Endothelial cell of umbilical vein (primary cell): ENCODE measurements around the gene SGSH. TPM values are rescaled to one million over a fixed set of nuclear protein-coding genes. Genes with fewer than 3 reads are reported as not detected.

ENCODE experiments used
- BruUV-seq: library from RNA; stranded (reverse); fragments of 400-500 nt; replicated peaks from 2 replicates; lab custom pipeline; 2021; lab: Mats Ljungman, UMichigan
- CTCF ChIA-PET: fragments of 300-600, 350-600 bp; sonication (Branson Sonifier 250); formaldehyde crosslinking; loops from one replicate; lab custom pipeline; 2021; ENCODE audit warnings: antibody characterized with exemption, inconsistent platforms; lab: Charles Lee
- POLR2A ChIA-PET: fragments of 300-600, 350-600 bp; sonication (Branson Sonifier 250); formaldehyde crosslinking; loops from one replicate; lab custom pipeline; 2021; ENCODE audit warnings: antibody characterized with exemption, inconsistent platforms; lab: Charles Lee
- DNase-seq: peaks from one replicate; pipeline ENCODE4 v3.0.0-alpha.2; 2011; ENCODE audit warnings: low read depth, low spot score
- FAIRE-seq: peaks from 2 replicates; lab custom pipeline; 2011; peaks lifted over from hg19 to GRCh38; lab: Jason Lieb, UNC
- H2AFZ ChIP-seq: 2 replicates; pipeline ENCODE4 v1.6.0; 2012; ENCODE audit warnings: low read depth, low read length, control low read depth, inconsistent platforms
- H3K27ac ChIP-seq: 2 replicates; pipeline ENCODE4 v1.5.1; 2011; ENCODE audit warnings: low read depth, mild to moderate bottlenecking, control low read depth, low read length, moderate library complexity; ENCODE audit not compliant: insufficient read depth
- H3K27me3 ChIP-seq, 2 experiments: 2 replicates each; pipeline versions ENCODE4 v1.6.0 to v1.6.1; 2011; ENCODE audit warnings: low read length in 2 of 2, mixed read lengths in 1 of 2; ENCODE audit not compliant: control insufficient read depth in 2 of 2, insufficient read depth in 2 of 2
- H3K36me3 ChIP-seq, 2 experiments: 2 replicates in 1 of 2; 3 replicates in 1 of 2; pipeline ENCODE4 v1.5.1; 2011; ENCODE audit warnings: low read length in 2 of 2, mild to moderate bottlenecking in 1 of 2, moderate library complexity in 1 of 2; ENCODE audit not compliant: control insufficient read depth in 2 of 2, insufficient read depth in 2 of 2; ENCODE audit errors: extremely low read depth in 1 of 2
- H3K4me1 ChIP-seq: 3 replicates; pipeline ENCODE4 v1.5.1; 2011; ENCODE audit warnings: mild to moderate bottlenecking, low read length; ENCODE audit not compliant: control insufficient read depth, insufficient read depth; ENCODE audit errors: extremely low read depth
- H3K4me2 ChIP-seq: 2 replicates; pipeline ENCODE4 v1.6.1; 2011; ENCODE audit warnings: low read length, control low read depth, mixed read lengths; ENCODE audit not compliant: insufficient read depth
- H3K4me3 ChIP-seq, 3 experiments: fragments of 200-600 bp in 1 of 3; sonication (generic), shearing (Covaris generic) in 1 of 3; replicated peaks in 1 of 3; 2 replicates each; pipeline ENCODE4 v1.5.1; 2011 to 2016; ENCODE audit warnings: control low read depth in 3 of 3, low read length in 3 of 3, mild to moderate bottlenecking in 2 of 3, inconsistent platforms in 1 of 3, low read depth in 1 of 3, moderate library complexity in 1 of 3; ENCODE audit not compliant: insufficient read depth in 1 of 3
- H3K79me2 ChIP-seq: 2 replicates; pipeline ENCODE4 v1.6.0; 2012; ENCODE audit warnings: low read length, inconsistent platforms; ENCODE audit not compliant: control insufficient read depth, insufficient read depth
- H3K9ac ChIP-seq: replicated peaks from 2 replicates; pipeline ENCODE3; 2011; ENCODE audit warnings: low read length, control low read depth; ENCODE audit not compliant: insufficient read depth; ENCODE audit errors: extremely low read depth
- H3K9me1 ChIP-seq: replicated peaks from 3 replicates; pipeline ENCODE4 v1.6.0; 2011; ENCODE audit warnings: mild to moderate bottlenecking, low read length; ENCODE audit not compliant: control insufficient read depth, insufficient read depth; ENCODE audit errors: extremely low read depth
- H3K9me3 ChIP-seq: replicated peaks from 2 replicates; pipeline ENCODE4 v1.5.1; 2012; ENCODE audit warnings: low read length, inconsistent platforms; ENCODE audit not compliant: control insufficient read depth, insufficient read depth
- H4K20me1 ChIP-seq: replicated peaks from 2 replicates; pipeline ENCODE3; 2011; ENCODE audit warnings: mild to moderate bottlenecking, low read length; ENCODE audit not compliant: control insufficient read depth, insufficient read depth; ENCODE audit errors: extremely low read depth
- EZH2 ChIP-seq: IDR thresholded peaks from 2 replicates; pipeline ENCODE4 v1.6.1; 2012; ENCODE audit warnings: borderline replicate concordance, low read depth, mild to moderate bottlenecking, moderate library complexity, low read length, inconsistent platforms; ENCODE audit not compliant: severe bottlenecking
- FOS ChIP-seq: IDR thresholded peaks from 2 replicates; pipeline ENCODE4 v1.6.1; 2011; ENCODE audit warnings: mild to moderate bottlenecking, low read length, moderate library complexity, borderline replicate concordance; ENCODE audit not compliant: insufficient read depth
- GATA2 ChIP-seq: IDR thresholded peaks from 2 replicates; pipeline ENCODE4 v1.7.0; 2011; ENCODE audit warnings: low read depth, mild to moderate bottlenecking, moderate library complexity, mixed read lengths, low read length; ENCODE audit not compliant: insufficient read length, insufficient read depth
- JUN ChIP-seq: IDR thresholded peaks from 2 replicates; pipeline ENCODE4 v1.6.1; 2011; ENCODE audit warnings: borderline replicate concordance, low read depth; ENCODE audit not compliant: insufficient read length, insufficient read depth
- MYC ChIP-seq: IDR thresholded peaks from one replicate; pipeline ENCODE4 v1.6.1; 2011; ENCODE audit warnings: mild to moderate bottlenecking, low read depth, low read length
- POLR2A ChIP-seq: IDR thresholded peaks from 2 replicates; pipeline ENCODE4 v1.6.1; 2012; ENCODE audit warnings: low read depth, mild to moderate bottlenecking, control low read depth, low read length
- POLR2AphosphoS5 ChIP-seq: IDR thresholded peaks from 2 replicates; pipeline ENCODE4 v1.6.1; 2012; ENCODE audit warnings: low read depth, mild to moderate bottlenecking, control low read depth, low read length, moderate library complexity; ENCODE audit not compliant: insufficient read depth
- dilution Hi-C: fragments of 300-500 bp; cut with MboI; formaldehyde crosslinking; loops from one replicate; pipeline ENCODE4 v1.15.0; 2019; ENCODE audit warnings: low sequenced_read_pairs; ENCODE audit not compliant: extremely low pct_ligation_motif_present
- intact Hi-C: fragments of 100-400 bp; cut with micrococcal nuclease; formaldehyde crosslinking; loops from one replicate; pipeline ENCODE4 v1.10.0; 2022
- polyA plus RNA-seq, 4 experiments: library from polyadenylated mRNA; depleted of rRNA in 3 of 4; stranded (reverse) in 3 of 4; unstranded in 1 of 4; fragments of >200 nt; gene quantifications; 2 replicates each; pipeline versions ENCODE4 v1.2.1 to v1.2.3, GENCODE V29; 2011 to 2012; ENCODE audit warnings: missing spikeins in 1 of 4
- total RNA-seq: library from RNA; stranded (reverse); gene quantifications from 2 replicates; pipeline ENCODE4 v1.2.3, GENCODE V29; 2021
- TF ChIP-seq, protein P1 (sequence below), 2 donors: IDR thresholded peaks; 1 replicate in 1 of 2; 2 replicates in 1 of 2; pipeline ENCODE4 v1.5.1; 2011; ENCODE audit warnings: low read length in 2 of 2, mild to moderate bottlenecking in 2 of 2, moderate library complexity in 2 of 2, control low read depth in 1 of 2, inconsistent platforms in 1 of 2, low read depth in 1 of 2; ENCODE audit not compliant: insufficient read depth in 1 of 2; ENCODE audit errors: extremely low read depth in 1 of 2
- TF ChIP-seq, protein P2 (sequence below): IDR thresholded peaks from 2 replicates; pipeline ENCODE4 v1.6.1; 2011; ENCODE audit not compliant: insufficient read depth, insufficient read length

Gene SGSH
- total and polyA plus RNA-seq, 2 donors (not counting 3 experiments of a cell fraction or from before 2014, with no cell fraction given) = 81.4 to 217 TPM

- Histone ChIP-seq H3K27me3 (no peaks in the 10 kb centered on the region), H3K79me2 (peaks cover 11% of the 10 kb centered on the region), H3K4me2 (peak overlapping the region; percentile 69), H2AFZ (no peak overlapping the region), H3K4me1 (peaks cover 13% of the 10 kb centered on the region), H3K9me3 (no peaks in the 10 kb centered on the region), H3K27ac (no peak overlapping the region), H3K9ac (no peak overlapping the region), H3K36me3 (peaks cover 3 to 7% of the 10 kb centered on the region in 2 experiments), H4K20me1 (no peaks in the 10 kb centered on the region), H3K9me1 (no peaks in the 10 kb centered on the region), H3K4me3 (peak overlapping the region in 2 of 3 experiments; percentile 50 to 83)
- BruUV-seq = TSS peak; percentile 12
- POLR2A ChIA-PET = no interaction called here
- DNase-seq (no peak), FAIRE-seq (no peak)
- TF ChIP-seq POLR2A (no peak), POLR2AphosphoS5 (no peak), JUN (no peak), GATA2 (no peak), EZH2 (no peak), FOS (no peak), MYC (no peak)
- TF ChIP-seq, protein P1, sequence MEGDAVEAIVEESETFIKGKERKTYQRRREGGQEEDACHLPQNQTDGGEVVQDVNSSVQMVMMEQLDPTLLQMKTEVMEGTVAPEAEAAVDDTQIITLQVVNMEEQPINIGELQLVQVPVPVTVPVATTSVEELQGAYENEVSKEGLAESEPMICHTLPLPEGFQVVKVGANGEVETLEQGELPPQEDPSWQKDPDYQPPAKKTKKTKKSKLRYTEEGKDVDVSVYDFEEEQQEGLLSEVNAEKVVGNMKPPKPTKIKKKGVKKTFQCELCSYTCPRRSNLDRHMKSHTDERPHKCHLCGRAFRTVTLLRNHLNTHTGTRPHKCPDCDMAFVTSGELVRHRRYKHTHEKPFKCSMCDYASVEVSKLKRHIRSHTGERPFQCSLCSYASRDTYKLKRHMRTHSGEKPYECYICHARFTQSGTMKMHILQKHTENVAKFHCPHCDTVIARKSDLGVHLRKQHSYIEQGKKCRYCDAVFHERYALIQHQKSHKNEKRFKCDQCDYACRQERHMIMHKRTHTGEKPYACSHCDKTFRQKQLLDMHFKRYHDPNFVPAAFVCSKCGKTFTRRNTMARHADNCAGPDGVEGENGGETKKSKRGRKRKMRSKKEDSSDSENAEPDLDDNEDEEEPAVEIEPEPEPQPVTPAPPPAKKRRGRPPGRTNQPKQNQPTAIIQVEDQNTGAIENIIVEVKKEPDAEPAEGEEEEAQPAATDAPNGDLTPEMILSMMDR (IDR thresholded peaks at IDR 0.05; ENCODE audit: extremely low read depth in 1 of 2, insufficient read depth in 1 of 2, low read depth in 1 of 2, low read length in 2 of 2) = no peak
- TF ChIP-seq, protein P2, sequence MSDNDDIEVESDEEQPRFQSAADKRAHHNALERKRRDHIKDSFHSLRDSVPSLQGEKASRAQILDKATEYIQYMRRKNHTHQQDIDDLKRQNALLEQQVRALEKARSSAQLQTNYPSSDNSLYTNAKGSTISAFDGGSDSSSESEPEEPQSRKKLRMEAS = no peak
- dilution Hi-C loops (no loop called here), intact Hi-C loops (no loop called here)
- CTCF ChIA-PET = no interaction called here
Measured at GRCh38 chr17:80221351-80222105, 1.4 kb upstream of the SGSH start.
